Parathyroid adenoma (tissue), 2 donors: ENCODE results near the gene KRT33B.

Experiments used
- H2AFZ ChIP-seq: fragments of 300-600 bp; sonication (generic); one replicate; pipeline ENCODE4 v1.7.0; 2017; ENCODE audit warnings: antibody characterized with exemption, mild to moderate bottlenecking
- H3K27ac ChIP-seq: fragments of 300-600 bp; sonication (generic); one replicate; pipeline ENCODE4 v1.7.0; 2017
- H3K27me3 ChIP-seq: fragments of 300-600 bp; sonication (generic); one replicate; pipeline ENCODE4 v1.7.0; 2017; ENCODE audit warnings: low read length; ENCODE audit not compliant: control insufficient read depth, insufficient read depth
- H3K36me3 ChIP-seq: fragments of 300-600 bp; sonication (generic); one replicate; pipeline ENCODE4 v1.7.0; 2017; ENCODE audit warnings: low read length; ENCODE audit not compliant: control insufficient read depth, insufficient read depth
- H3K4me1 ChIP-seq: fragments of 300-600 bp; sonication (generic); one replicate; pipeline ENCODE4 v1.7.0; 2017; ENCODE audit warnings: control low read depth
- H3K4me2 ChIP-seq: fragments of 300-600 bp; sonication (generic); one replicate; pipeline ENCODE4 v1.7.0; 2017; ENCODE audit warnings: low read length
- H3K4me3 ChIP-seq: fragments of 300-600 bp; sonication (generic); one replicate; pipeline ENCODE4 v1.7.0; 2017; ENCODE audit warnings: low read depth, low read length
- H3K79me2 ChIP-seq: fragments of 300-600 bp; sonication (generic); one replicate; pipeline ENCODE4 v1.7.0; 2017; ENCODE audit warnings: control low read depth
- H3K9ac ChIP-seq: fragments of 300-600 bp; sonication (generic); one replicate; pipeline ENCODE4 v1.7.0; 2017; ENCODE audit warnings: mild to moderate bottlenecking
- H3K9me3 ChIP-seq: fragments of 300-600 bp; sonication (generic); one replicate; pipeline ENCODE4 v1.7.0; 2017; ENCODE audit warnings: low read length; ENCODE audit not compliant: control insufficient read depth
- CTCF ChIP-seq: fragments of 300-600 bp; sonication (generic); IDR thresholded peaks from one replicate; pipeline ENCODE4 v1.7.0; 2017; ENCODE audit warnings: antibody characterized with exemption, mild to moderate bottlenecking
- donor health status: primary hyperparathyroidism.

Gene KRT33B

DNA sequence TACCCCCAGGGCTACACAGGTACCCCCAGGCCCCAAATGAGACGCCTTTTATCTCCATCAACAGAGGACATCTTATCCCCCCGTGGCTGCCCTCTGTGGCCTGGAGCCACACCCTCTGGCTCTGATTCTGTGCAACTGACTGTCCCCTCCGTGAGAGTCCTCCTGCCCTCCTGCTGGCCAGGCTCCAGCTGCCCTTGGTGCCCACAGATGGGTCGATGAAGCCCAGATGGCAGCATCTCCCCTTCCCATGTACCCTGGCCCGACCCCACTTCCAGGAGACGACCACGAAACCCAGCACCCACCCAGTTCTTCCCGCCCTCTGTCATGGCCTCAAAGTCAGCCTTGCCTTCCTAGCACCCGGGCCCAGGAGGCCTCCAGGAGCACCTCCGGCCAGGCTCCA is 44.5 kb downstream of the KRT33B start:
- Histone ChIP-seq H3K4me1 (no peaks in the 10 kb centered on the region), H3K27me3 (no peaks in the 10 kb centered on the region), H3K36me3 (no peaks in the 10 kb centered on the region), H3K9ac (no peak overlapping the region), H2AFZ (no peak overlapping the region), H3K4me2 (no peak overlapping the region), H3K9me3 (no peaks in the 10 kb centered on the region), H3K4me3 (no peak overlapping the region), H3K79me2 (no peaks in the 10 kb centered on the region), H3K27ac (no peak overlapping the region)
- no peak for TF ChIP-seq CTCF

- H3K4me3 ChIP-seq: no peak overlapping the region
- H3K79me2 ChIP-seq: no peaks in the 10 kb centered on the region
- H3K9ac ChIP-seq: no peak overlapping the region
- H3K27me3 ChIP-seq: no peaks in the 10 kb centered on the region
- no peak for TF ChIP-seq CTCF
- no peak overlapping the region for H2AFZ ChIP-seq
- H3K4me1 ChIP-seq: no peaks in the 10 kb centered on the region
- no peaks in the 10 kb centered on the region for H3K9me3 ChIP-seq
- no peak overlapping the region for H3K4me2 ChIP-seq
- no peaks in the 10 kb centered on the region for H3K36me3 ChIP-seq
- H3K27ac ChIP-seq: no peak overlapping the region
Measured at GRCh38 chr17:41324180-41325075, 45.2 kb downstream of the KRT33B start.

DNA sequence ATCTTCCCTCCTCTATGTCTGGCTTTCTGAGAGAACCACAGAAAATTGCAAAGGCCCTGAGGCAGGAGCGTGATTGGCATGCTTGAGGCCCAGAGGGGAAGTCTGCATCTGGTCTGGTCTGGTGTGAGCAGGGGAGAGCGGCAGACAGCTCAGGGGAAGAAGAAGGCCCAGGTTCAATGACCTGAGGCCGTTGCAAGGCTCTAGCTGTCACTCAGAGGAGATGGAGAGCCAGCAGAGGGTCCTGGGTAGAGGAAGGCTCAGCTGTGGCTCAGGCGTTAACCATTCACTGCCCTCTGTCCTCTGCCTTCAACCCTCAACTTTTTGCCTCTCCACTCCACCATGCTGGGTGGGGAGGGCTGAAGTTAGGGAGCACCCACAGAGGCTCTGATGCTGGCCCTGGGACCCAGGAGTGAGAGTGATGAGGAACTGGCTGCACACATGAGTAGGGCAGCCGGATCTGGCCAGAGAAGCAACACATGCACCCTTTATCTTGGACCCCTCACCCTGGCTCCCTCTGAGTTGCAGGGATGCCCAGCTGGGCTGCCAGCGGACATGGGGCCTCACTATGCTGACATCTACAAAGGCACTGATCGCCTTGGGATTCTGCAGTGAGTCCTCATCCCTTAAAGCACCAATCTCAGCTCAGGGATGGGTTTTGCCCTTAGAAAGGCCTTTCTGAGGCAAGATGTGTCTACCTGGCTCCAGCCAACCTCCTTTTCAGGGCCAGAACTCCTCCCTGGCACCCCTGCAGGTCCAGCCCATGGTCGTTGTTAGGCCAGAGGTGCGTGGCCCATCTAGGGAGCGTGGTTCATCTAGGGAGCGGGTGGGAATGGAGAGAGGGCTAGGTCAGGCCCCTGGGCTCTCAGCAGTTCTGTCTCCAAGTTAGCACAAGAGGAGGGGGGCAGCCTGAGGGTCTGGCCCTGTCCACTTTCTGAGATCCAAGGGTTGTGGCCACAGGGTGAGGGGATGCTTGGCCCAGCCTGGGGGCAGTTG is 46.4 kb downstream of the KRT33B start:
- no peak for TF ChIP-seq CTCF
- Histone ChIP-seq H2AFZ (no peak overlapping the region), H3K9ac (no peak overlapping the region), H3K27me3 (no peaks in the 10 kb centered on the region), H3K36me3 (no peaks in the 10 kb centered on the region), H3K27ac (no peak overlapping the region), H3K4me1 (no peaks in the 10 kb centered on the region), H3K4me3 (no peak overlapping the region), H3K9me3 (no peaks in the 10 kb centered on the region), H3K4me2 (no peak overlapping the region), H3K79me2 (no peaks in the 10 kb centered on the region)

GRCh38 chr17:41322094-41322902 is 47.3 kb downstream of the KRT33B start:
- peak; percentile 62 for TF ChIP-seq CTCF
- H3K27ac ChIP-seq: no peak overlapping the region

More at GRCh38 chr17:41322094-41322902, 47.3 kb downstream of the KRT33B start:
- H3K9ac ChIP-seq: no peak overlapping the region
- no peaks in the 10 kb centered on the region for H3K79me2 ChIP-seq
- H3K36me3 ChIP-seq: no peaks in the 10 kb centered on the region
- H3K4me2 ChIP-seq: no peak overlapping the region
- H3K4me3 ChIP-seq: no peak overlapping the region
- H3K9me3 ChIP-seq: no peaks in the 10 kb centered on the region
- no peaks in the 10 kb centered on the region for H3K27me3 ChIP-seq
- H3K4me1 ChIP-seq: no peaks in the 10 kb centered on the region
- H2AFZ ChIP-seq: peak overlapping the region; percentile 11
